ENCODE results near the gene MEIS2. TPM values are rescaled to one million over a fixed set of nuclear protein-coding genes. Genes with fewer than 3 reads are reported as not detected.

Gene MEIS2
- total RNA-seq (100 to 1,000 TPM in 1 of 4 donors, 10 to 100 TPM in 3; 76.0 to 154 (median 85.1) TPM), polyA plus RNA-seq (1 to 10 TPM; 1.4 to 8.5 (median 4.2) TPM)

GRCh38 chr15:37100109-37100965 is at the start of gene MEIS2:
TSS of gene MEIS2 (minus strand) at chr15:37100549. CDS start at chr15:37099466, 1,083 bp downstream.
- Histone ChIP-seq H3K4me1 (no peaks in the 10 kb centered on the region), H3K36me3 (no peaks in the 10 kb centered on the region), H3K27me3 (no peaks in the 10 kb centered on the region), H3K4me3 (peak within 1 kb of the TSS; percentile 83 to 87 (median 84)), H3K27ac (peak within 1 kb of the TSS; percentile 95 to 97 (median 96)), H3K9me3 (no peaks in the 10 kb centered on the region)
- no peak for TF ChIP-seq CTCF (IDR thresholded peaks at IDR 0.05)
- TF ChIP-seq POLR2AphosphoS5 (IDR thresholded peaks at IDR 0.05), result peak; percentile 90 to 94 (median 92)
- TF ChIP-seq POLR2A (IDR thresholded peaks at IDR 0.05), result peak; percentile 50 to 69
- TF ChIP-seq EP300 (IDR thresholded peaks at IDR 0.05), result peak in 1 of 4 donors; percentile 30
- 0% methylated on average over 65 to 66 of the region's 67 CpGs for WGBS, 2 donors
- intact Hi-C loops (cut with DNase I), result loop anchor here (5.0 to 10.0 kb wide), 2 partner anchors 316 to 498 kb away; no protein-coding TSS in a partner anchor
- peak; percentile 98 for DNase-seq

- no peak for DNase-seq
- intact Hi-C loops (cut with DNase I), result no loop called here
- Histone ChIP-seq H3K27me3 (no peaks in the 10 kb centered on the region), H3K36me3 (no peaks in the 10 kb centered on the region), H3K4me3 (no peak overlapping the region), H3K4me1 (no peaks in the 10 kb centered on the region), H3K27ac (no peak overlapping the region), H3K9me3 (no peaks in the 10 kb centered on the region)
- no peak for TF ChIP-seq CTCF (IDR thresholded peaks at IDR 0.05)
- no peak for TF ChIP-seq EP300 (IDR thresholded peaks at IDR 0.05)
- TF ChIP-seq POLR2A (IDR thresholded peaks at IDR 0.05), result no peak
- TF ChIP-seq POLR2AphosphoS5 (IDR thresholded peaks at IDR 0.05), result no peak
These were observed 48.8 kb upstream of the MEIS2 start for GRCh38 chr15:37149146-37149545.

- no peak overlapping the region for H3K27ac ChIP-seq
- no peaks in the 10 kb centered on the region for H3K27me3 ChIP-seq
- WGBS, 2 donors, result 20 to 58% methylated on average over 3 of the region's 3 CpGs
- H3K9me3 ChIP-seq, result no peaks in the 10 kb centered on the region
- TF ChIP-seq EP300 (IDR thresholded peaks at IDR 0.05) (no peak), POLR2AphosphoS5 (IDR thresholded peaks at IDR 0.05) (no peak), POLR2A (IDR thresholded peaks at IDR 0.05) (no peak), CTCF (IDR thresholded peaks at IDR 0.05) (no peak)
- H3K36me3 ChIP-seq, result no peaks in the 10 kb centered on the region
- no peak for DNase-seq
- no peak overlapping the region for H3K4me3 ChIP-seq
- no peaks in the 10 kb centered on the region for H3K4me1 ChIP-seq
- intact Hi-C loops (cut with DNase I), result no loop called here
These were observed 48.4 kb upstream of the MEIS2 start for GRCh38 chr15:37148714-37149113.

GRCh38 chr15:37143351-37143750 is 43.0 kb upstream of the MEIS2 start:
- no peaks in the 10 kb centered on the region for H3K4me1 ChIP-seq
- no peaks in the 10 kb centered on the region for H3K9me3 ChIP-seq
- no peaks in the 10 kb centered on the region for H3K36me3 ChIP-seq
- no peak overlapping the region for H3K27ac ChIP-seq
- H3K4me3 ChIP-seq, result no peak overlapping the region
- H3K27me3 ChIP-seq, result no peaks in the 10 kb centered on the region
- intact Hi-C loops (cut with DNase I), result no loop called here
- no peak for DNase-seq
- TF ChIP-seq EP300 (IDR thresholded peaks at IDR 0.05) (no peak), POLR2A (IDR thresholded peaks at IDR 0.05) (no peak), CTCF (IDR thresholded peaks at IDR 0.05) (no peak), POLR2AphosphoS5 (IDR thresholded peaks at IDR 0.05) (no peak)
